NCI-H1105 treated with DMSO at 0.1 percent for 48 hours (cell line): ENCODE measurements around the gene FAM81B.

Experiments used
- DNase-seq: peaks from one replicate; lab custom pipeline; 2025; lab: John Stamatoyannopoulos, UW

The FAM81B gene

GRCh38 chr5:95471942-95472341 is 80.8 kb downstream of the FAM81B start:
- no peak for DNase-seq

- no peak for DNase-seq
Observed at GRCh38 chr5:95484421-95484820, 93.3 kb downstream of the FAM81B start.

DNA sequence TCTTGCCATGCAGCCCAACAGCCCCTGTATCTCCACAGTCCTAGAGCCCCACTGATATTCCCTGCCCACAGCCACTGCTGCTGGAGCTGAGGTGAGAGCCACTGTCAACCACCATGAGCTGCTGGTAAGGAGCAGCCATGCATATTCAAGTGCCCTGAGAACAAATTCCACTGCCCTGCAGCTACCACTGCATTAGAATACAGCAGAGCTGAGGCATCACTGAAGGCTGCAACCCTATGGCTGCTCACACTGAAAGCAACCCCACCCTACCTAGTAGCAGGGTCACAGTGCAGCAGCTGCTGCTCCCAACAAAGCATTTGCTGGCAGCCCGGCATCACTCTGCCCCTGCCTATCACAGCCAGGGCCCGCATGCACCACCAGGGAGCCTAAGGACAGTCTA is 95.0 kb downstream of the FAM81B start:
- no peak for DNase-seq

GRCh38 chr5:95487880-95488279 is 96.7 kb downstream of the FAM81B start:
- DNase-seq = no peak
